Activated CD8-positive, alpha-beta memory T cell treated with anti-CD3 and anti-CD28 coated beads for 1 hour (primary cell): ENCODE measurements around the gene SCYL1.
"Not testable (repeated sequence)": the region's sequence is repeated elsewhere in the genome, so short reads cannot be mapped to it uniquely, and the experiment has no call there.

ENCODE experiments used
- DNase-seq, 2 donors: peaks; one replicate each; pipeline ENCODE4 v3.0.0-alpha.2; 2020; ENCODE audit warnings: low read depth in 1 of 2; ENCODE audit errors: extremely low read depth in 1 of 2

The SCYL1 gene

GRCh38 chr11:65564879-65565559 lies 40.1 kb downstream of the SCYL1 start:
- DNase-seq: not testable (repeated sequence)

GRCh38 chr11:65565624-65566453 lies 41.0 kb downstream of the SCYL1 start:
- DNase-seq: no peak

GRCh38 chr11:65569164-65569972 lies 44.5 kb downstream of the SCYL1 start:
- no peak for DNase-seq

- DNase-seq: peak; percentile 92 to 98
Observed at GRCh38 chr11:65569973-65570918, 45.4 kb downstream of the SCYL1 start, which contains the start of gene ZNRD2. TSS of gene ZNRD2 (plus strand) at chr11:65570477. CDS start at chr11:65570492, 15 bp downstream.

GRCh38 chr11:65571420-65571819 lies 46.5 kb downstream of the SCYL1 start:
- DNase-seq: no peak

GRCh38 chr11:65571940-65572339 lies 47.1 kb downstream of the SCYL1 start:
- DNase-seq: no peak

GRCh38 chr11:65572356-65573051 lies 47.6 kb downstream of the SCYL1 start, which contains the start of gene FAM89B:
TSS of gene FAM89B (plus strand) at chr11:65572538. CDS start at chr11:65572670, 132 bp downstream.
- peak; percentile 76 to 83 for DNase-seq

GRCh38 chr11:65573391-65574079 lies 48.7 kb downstream of the SCYL1 start:
- no peak for DNase-seq

GRCh38 chr11:65574109-65574810 lies 49.4 kb downstream of the SCYL1 start:
- DNase-seq: peak; percentile 53 to 74

GRCh38 chr11:65574811-65575567 lies 50.1 kb downstream of the SCYL1 start:
- DNase-seq: no peak

- peak in 1 of 2 donors; percentile 71 for DNase-seq
Observed at GRCh38 chr11:65575568-65576231, 50.8 kb downstream of the SCYL1 start, which contains the start of gene EHBP1L1. TSS of gene EHBP1L1 (plus strand) at chr11:65576053. CDS start at chr11:65576303, 250 bp downstream.

GRCh38 chr11:65576232-65576866 lies 51.5 kb downstream of the SCYL1 start:
- no peak for DNase-seq

GRCh38 chr11:65576867-65577755 lies 52.2 kb downstream of the SCYL1 start:
- DNase-seq: no peak

GRCh38 chr11:65577756-65578109 lies 52.9 kb downstream of the SCYL1 start:
- DNase-seq: no peak

- no peak for DNase-seq
Observed at GRCh38 chr11:65578134-65578533, 53.3 kb downstream of the SCYL1 start.
